Measurements from ENCODE around the gene THRAP3.
"Not testable (repeated sequence)": the region's sequence is repeated elsewhere in the genome, so short reads cannot be mapped to it uniquely, and the experiment has no call there.

THRAP3 gene

GRCh38 chr1:36204347-36204909 is 19.8 kb upstream of the THRAP3 start:
- DNase-seq (ENCODE audit: low read depth in 2 of 2): no peak

- DNase-seq (ENCODE audit: low read depth in 2 of 2): no peak
Observed at GRCh38 chr1:36206323-36206858, 17.9 kb upstream of the THRAP3 start.

- no peak for DNase-seq (ENCODE audit: low read depth in 2 of 2)
Observed at GRCh38 chr1:36207339-36207738, 16.9 kb upstream of the THRAP3 start.

GRCh38 chr1:36208978-36209703 is 15.1 kb upstream of the THRAP3 start:
- no peak for DNase-seq (ENCODE audit: low read depth in 2 of 2)

GRCh38 chr1:36211307-36211706 is 12.9 kb upstream of the THRAP3 start:
- no peak for DNase-seq (ENCODE audit: low read depth in 2 of 2)

GRCh38 chr1:36211841-36212240 is 12.4 kb upstream of the THRAP3 start:
- no peak for DNase-seq (ENCODE audit: low read depth in 2 of 2)

- no peak for DNase-seq (ENCODE audit: low read depth in 2 of 2)
Observed at GRCh38 chr1:36212782-36213181, 11.5 kb upstream of the THRAP3 start.

- DNase-seq (ENCODE audit: low read depth in 2 of 2): no peak
Observed at GRCh38 chr1:36217670-36218069, 6.6 kb upstream of the THRAP3 start.

GRCh38 chr1:36221901-36222300 is 2.3 kb upstream of the THRAP3 start:
- DNase-seq (ENCODE audit: low read depth in 2 of 2): not testable (repeated sequence)

- DNase-seq (ENCODE audit: low read depth in 2 of 2): no peak
Observed at GRCh38 chr1:36222481-36223380, 1.5 kb upstream of the THRAP3 start.

- no peak for DNase-seq (ENCODE audit: low read depth in 2 of 2)
Observed at GRCh38 chr1:36223381-36223995, 755 bp upstream of the THRAP3 start.

GRCh38 chr1:36224537-36225282 is 467 bp downstream of the THRAP3 start:
- peak in 1 of 2 donors; percentile 65 for DNase-seq (ENCODE audit: low read depth in 2 of 2)

GRCh38 chr1:36225283-36225899 is 1.1 kb downstream of the THRAP3 start:
- no peak for DNase-seq (ENCODE audit: low read depth in 2 of 2)

GRCh38 chr1:36230279-36230678 is 6.0 kb downstream of the THRAP3 start:
- not testable (repeated sequence) for DNase-seq (ENCODE audit: low read depth in 2 of 2)

GRCh38 chr1:36231191-36231590 is 6.9 kb downstream of the THRAP3 start:
- no peak for DNase-seq (ENCODE audit: low read depth in 2 of 2)

GRCh38 chr1:36232212-36233095 is 8.2 kb downstream of the THRAP3 start:
- no peak for DNase-seq (ENCODE audit: low read depth in 2 of 2)

- DNase-seq (ENCODE audit: low read depth in 2 of 2): no peak
Observed at GRCh38 chr1:36236302-36236701, 12.1 kb downstream of the THRAP3 start.

GRCh38 chr1:36238433-36238832 is 14.2 kb downstream of the THRAP3 start:
- DNase-seq (ENCODE audit: low read depth in 2 of 2): no peak

GRCh38 chr1:36239941-36240637 is 15.8 kb downstream of the THRAP3 start:
- DNase-seq (ENCODE audit: low read depth in 2 of 2): no peak

Measured in stimulated activated CD4-positive, alpha-beta T cell treated with anti-CD3 and anti-CD28 coated beads, Interleukin-1b, Interleukin-23, amount 100 ng/mL, for 1 hour (primary cell).